GM12892 (cell line): Measurements from ENCODE around the gene BDH1.
"Not testable (repeated sequence)": the region's sequence is repeated elsewhere in the genome, so short reads cannot be mapped to it uniquely, and the experiment has no call there.

Source experiments
- POLR2A ChIP-seq: IDR thresholded peaks from 2 replicates; pipeline ENCODE4 v1.6.1; 2011; ENCODE audit warnings: low read depth, low read length, control low read depth
- POLR2AphosphoS5 ChIP-seq: IDR thresholded peaks from 2 replicates; pipeline ENCODE4 v1.6.1; 2011; ENCODE audit warnings: low read depth, low read length, control low read depth
- TAF1 ChIP-seq: IDR thresholded peaks from 2 replicates; pipeline ENCODE4 v1.6.1; 2011; ENCODE audit warnings: low read depth, mild to moderate bottlenecking, control low read depth, low read length, borderline replicate concordance

DNA sequence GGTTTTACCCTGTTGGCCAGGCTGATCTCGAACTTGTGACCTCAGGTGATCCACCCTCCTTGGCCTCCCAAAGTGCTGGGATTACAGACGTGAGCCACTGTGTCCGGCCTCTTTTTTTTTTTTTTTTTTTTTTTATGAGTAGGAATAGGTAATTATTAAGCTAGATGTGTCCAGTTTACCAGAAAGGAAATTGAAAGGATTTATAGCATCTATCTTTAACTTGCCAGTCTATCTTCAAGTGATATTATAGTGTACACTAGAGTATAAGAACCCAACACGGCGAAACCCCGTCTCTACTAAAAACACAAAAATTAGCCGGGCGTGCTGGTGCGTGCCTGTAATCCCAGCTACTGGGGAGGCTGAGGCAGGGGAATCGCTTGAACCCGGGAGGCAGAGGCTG is 31.0 kb upstream of the BDH1 start:
- not testable (repeated sequence) for TF ChIP-seq POLR2AphosphoS5, POLR2A, TAF1
